GM21526 (cell line): ENCODE measurements around the gene KIR2DL4.
"Not testable (repeated sequence)": the region's sequence is repeated elsewhere in the genome, so short reads cannot be mapped to it uniquely, and the experiment has no call there.

Source experiments
- ATAC-seq: cut with Tn5 transposase; IDR thresholded peaks from one replicate; pipeline ENCODE4 v1.9.1; 2021; ENCODE audit warnings: moderate library complexity; ENCODE audit not compliant: unreplicated experiment, low FRiP score

The KIR2DL4 gene

DNA sequence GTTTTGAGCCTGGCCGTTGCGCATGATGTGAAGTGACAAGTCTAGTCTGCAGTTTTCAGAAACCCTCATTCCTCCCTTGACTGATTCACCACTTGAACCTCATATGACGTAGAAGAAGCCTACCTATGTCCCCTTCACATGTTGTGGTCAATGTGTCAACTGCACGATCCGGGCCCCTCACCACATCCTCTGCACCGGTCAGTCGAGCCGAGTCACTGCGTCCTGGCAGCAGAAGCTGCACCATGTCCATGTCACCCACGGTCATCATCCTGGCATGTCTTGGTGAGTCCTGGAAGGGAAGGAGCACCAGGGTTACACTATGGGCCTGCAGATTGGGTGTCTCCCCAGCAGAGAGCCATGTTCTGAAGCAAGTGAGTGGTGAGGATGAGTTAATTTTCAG lies at the start of gene KIR2DL4:
KIR2DL4 (plus strand) TSS at position 201 of the 400 bp plus-strand sequence; CDS start at position 243, 42 bp downstream.
- no peak for ATAC-seq

DNA sequence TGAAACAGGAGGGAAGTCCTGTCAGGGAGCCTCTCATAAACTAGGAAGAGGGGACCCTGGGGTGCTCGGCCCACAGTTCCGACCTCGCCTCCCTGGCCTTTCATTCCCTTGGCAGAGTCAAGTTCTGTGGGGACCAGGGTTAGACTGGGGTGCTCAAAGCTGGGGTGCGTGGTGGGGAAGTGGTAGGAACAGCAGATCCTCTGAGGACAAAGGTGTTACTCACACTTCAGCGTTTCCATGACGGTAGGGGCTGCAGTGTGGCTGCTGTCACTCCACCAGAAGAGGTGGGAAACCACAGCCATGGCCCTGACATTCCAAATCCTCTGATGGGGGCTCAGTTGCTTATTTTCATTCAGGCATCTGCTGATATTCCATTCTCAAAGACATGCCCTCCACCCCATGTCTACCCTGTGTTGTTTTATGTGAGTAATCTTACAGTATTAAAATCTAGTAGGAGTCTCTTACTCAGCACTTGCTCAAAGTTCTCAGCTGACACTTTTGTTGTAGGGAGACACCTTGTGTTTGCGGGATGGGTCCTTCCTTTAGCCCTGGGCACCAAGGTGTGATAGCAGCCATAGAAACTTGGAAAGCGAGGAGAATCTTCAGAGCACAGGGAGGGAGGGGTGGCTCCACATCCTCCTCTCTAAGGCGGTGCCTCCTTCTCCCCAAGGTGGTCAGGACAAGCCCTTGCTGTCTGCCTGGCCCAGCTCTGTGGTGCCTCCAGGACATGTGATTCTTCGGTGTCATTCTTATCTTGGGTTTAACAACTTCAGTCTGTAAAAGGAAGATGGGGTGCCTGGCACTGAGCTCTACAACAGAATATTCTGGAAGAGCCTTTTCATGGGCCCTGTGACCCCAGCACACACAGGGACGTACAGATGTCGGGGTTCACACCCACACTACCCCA lies 47.0 kb upstream of the KIR2DL4 start:
- ATAC-seq: not testable (repeated sequence)

DNA sequence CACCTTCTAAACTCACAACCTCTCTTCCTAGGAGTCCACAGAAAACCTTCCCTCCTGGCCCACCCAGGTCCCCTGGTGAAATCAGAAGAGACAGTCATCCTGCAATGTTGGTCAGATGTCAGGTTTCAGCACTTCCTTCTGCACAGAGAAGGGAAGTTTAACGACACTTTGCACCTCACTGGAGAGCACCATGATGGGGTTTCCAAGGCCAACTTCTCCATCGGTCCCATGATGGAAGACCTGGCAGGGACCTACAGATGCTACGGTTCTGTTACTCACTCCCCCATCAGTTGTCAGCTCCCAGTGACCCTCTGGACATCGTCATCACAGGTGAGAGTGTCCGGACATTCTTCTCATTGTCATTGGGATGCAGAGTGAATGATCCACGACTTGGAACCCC lies 44.8 kb upstream of the KIR2DL4 start:
- ATAC-seq: not testable (repeated sequence)

DNA sequence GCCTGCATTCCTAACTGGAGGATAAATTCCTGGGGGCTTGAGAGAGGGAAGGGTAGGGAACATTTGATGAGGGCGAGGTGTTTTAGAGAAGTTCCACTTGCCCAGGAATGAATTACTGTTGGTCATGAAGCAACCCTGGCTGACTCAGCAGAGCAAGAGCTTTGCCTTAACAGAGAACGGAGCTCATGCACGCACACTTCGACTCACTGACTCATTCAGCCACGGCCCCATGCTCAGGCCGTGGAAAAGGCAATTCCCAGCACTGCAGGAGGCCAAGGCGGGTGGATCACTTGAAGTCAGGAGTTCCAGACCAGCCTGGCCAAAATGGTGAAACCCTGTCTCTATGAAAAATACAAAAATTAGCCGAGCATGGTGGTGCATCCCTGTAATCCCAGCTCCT lies 39.2 kb upstream of the KIR2DL4 start:
- not testable (repeated sequence) for ATAC-seq

DNA sequence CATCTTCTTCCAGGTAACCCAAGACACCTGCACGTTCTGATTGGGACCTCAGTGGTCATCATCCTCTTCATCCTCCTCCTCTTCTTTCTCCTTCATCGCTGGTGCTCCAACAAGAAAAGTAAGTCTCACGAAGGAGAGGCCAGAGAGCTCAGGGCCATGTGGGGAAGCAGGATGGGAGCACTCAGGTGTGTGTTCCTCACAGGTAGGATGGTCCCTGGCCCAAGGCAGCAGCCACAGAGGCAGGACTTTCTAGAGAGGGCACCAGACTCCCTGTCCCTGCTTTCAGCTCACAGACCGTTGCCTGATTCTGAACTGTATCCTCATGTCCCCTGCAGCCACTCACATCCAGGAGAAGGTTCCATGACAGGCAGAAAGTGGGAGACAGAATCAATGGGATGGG lies 36.9 kb upstream of the KIR2DL4 start:
- not testable (repeated sequence) for ATAC-seq

DNA sequence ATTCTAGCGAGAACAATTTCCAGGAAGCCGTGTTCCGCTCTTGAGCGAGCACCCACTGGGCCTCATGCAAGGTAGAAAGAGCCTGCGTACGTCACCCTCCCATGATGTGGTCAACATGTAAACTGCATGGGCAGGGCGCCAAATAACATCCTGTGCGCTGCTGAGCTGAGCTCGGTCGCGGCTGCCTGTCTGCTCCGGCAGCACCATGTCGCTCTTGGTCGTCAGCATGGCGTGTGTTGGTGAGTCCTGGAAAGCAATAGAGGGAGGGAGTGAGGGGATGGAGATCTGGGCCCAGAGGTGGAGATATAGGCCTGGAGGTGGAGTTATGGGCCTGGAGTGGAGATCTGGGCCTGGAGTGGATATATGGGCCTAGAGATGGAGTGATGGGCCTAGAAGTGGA lies 33.8 kb upstream of the KIR2DL4 start, which contains the start of gene KIR2DL1:
KIR2DL1 (plus strand) TSS at position 148 of the 400 bp plus-strand sequence; CDS start at position 206, 58 bp downstream.
- ATAC-seq: not testable (repeated sequence)

DNA sequence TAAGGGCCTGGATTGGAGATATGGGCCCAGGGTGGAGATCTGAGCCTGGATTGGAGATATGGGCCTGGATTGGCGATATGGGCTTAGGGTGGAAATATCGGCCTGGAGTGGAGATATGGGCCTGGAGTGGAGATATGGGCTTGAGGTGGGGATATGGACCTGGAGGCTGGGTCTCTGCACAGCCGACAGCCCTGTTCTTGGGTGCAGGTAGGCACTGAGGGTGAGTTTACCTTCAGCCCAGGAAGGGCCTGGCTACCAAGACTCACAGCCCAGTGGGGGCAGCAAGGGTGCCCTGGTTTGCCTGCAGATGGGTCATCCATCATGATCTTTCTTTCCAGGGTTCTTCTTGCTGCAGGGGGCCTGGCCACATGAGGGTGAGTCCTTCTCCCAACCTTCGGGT lies 32.9 kb upstream of the KIR2DL4 start:
- ATAC-seq: not testable (repeated sequence)

DNA sequence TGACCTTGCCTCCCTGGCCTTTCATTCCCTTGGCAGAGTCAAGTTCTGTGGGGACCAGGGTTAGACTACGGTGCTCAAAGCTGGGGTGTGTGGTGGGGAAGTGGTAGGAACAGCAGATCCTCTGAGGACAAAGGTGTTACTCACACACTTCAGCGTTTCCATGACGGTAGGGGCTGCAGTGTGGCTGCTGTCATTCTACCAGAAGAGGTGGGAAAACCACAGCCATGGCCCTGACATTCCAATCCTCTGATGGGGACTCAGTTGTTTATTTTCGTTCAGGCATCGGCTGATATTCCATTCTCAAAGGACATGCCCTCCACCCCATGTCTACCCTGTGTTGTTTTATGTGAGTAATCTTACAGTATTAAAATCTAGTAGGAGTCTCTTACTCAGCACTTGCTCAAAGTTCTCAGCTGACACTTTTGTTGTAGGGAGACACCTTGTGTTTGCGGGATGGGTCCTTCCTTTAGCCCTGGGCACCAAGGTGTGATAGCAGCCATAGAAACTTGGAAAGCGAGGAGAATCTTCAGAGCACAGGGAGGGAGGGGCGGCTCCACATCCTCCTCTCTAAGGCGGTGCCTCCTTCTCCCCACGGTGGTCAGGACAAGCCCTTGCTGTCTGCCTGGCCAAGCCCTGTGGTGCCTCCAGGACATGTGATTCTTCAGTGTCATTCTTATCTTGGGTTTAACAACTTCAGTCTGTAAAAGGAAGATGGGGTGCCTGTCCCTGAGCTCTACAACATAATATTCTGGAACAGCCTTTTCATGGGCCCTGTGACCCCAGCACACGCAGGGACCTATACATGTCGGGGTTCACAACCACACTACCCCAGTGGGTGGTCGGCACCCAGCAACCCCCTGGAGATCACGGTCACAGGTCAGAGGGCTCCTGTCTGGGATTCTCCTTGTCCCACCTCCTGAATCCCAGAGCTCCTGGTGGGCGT lies 32.1 kb upstream of the KIR2DL4 start:
- not testable (repeated sequence) for ATAC-seq

DNA sequence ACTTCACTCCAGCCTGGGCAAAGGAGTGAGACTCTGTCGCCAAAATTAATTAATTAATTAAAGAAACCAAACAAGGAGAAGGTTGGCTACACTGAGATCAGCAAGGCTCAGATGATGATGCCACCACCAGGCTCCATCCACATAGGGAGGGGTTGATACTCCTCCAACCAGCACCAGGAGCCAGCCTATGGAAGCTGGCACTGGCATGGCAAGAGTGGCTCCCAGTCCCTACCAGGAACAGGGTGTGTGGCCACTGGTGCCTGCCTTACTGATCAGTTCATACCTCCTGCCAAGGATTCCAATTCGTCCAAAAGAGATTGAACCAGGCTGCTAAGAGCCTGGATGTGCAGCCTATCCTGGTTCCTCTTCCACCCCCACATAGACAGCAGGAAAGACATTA lies 30.7 kb upstream of the KIR2DL4 start:
- ATAC-seq: not testable (repeated sequence)

DNA sequence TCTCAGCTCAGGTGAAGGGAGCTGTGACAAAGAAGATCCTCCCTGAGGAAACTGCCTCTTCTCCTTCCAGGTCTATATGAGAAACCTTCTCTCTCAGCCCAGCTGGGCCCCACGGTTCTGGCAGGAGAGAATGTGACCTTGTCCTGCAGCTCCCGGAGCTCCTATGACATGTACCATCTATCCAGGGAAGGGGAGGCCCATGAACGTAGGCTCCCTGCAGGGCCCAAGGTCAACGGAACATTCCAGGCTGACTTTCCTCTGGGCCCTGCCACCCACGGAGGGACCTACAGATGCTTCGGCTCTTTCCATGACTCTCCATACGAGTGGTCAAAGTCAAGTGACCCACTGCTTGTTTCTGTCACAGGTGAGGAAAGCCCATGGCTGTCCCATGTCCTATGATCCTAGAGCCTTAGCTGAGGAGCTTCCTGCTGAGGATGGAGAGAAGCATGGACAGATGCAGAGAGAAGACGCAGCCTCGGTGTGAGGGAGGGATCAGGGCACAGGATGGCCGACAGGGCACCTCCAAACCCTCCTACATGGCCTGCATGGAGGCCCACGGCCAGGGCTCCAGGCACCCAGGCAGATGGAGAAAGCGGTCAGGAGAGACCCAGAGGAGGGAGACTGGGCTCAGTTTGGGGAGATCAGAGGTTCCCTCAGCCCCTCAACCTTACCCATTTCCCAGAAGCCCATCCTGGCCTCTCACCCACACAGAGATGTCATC lies 28.2 kb upstream of the KIR2DL4 start:
- not testable (repeated sequence) for ATAC-seq

DNA sequence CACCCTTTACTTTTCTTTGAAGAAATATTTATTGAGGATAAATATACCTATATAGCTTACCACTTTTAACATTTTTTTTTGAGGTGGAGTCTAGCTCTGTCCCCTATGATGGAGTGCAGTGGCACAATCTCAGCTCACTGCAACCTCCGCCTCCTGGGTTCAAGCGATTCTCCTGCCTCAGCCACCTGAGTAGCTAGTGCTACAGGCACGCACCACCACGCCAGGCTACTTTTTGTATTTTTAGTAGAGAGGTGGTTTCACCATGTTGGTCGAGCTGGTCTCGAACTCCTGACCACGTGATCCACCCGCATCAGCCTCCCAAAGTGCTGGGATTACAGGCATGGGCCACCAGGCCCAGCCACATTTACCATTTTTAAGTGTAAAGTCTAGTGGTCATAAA lies 27.6 kb upstream of the KIR2DL4 start:
- ATAC-seq: not testable (repeated sequence)

DNA sequence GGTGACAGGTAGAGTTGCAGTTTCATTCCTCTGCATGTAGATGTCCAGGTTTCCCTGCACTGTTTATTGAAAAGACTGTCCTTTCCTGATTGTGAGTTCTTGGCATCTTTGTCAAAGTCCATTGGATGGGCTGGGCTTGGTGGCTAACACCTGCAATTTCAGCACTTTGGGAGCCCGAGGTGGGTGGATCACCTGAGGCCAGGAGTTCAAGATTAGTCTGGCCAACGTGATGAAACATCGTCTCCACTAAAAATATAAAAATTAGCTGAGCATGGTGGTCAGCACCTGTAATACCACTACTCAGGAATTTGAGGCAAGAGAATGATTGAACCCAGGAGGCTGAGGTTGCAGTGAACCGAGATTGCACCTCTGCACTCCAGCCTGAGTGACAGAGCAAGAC lies 25.6 kb upstream of the KIR2DL4 start:
- ATAC-seq: not testable (repeated sequence)

DNA sequence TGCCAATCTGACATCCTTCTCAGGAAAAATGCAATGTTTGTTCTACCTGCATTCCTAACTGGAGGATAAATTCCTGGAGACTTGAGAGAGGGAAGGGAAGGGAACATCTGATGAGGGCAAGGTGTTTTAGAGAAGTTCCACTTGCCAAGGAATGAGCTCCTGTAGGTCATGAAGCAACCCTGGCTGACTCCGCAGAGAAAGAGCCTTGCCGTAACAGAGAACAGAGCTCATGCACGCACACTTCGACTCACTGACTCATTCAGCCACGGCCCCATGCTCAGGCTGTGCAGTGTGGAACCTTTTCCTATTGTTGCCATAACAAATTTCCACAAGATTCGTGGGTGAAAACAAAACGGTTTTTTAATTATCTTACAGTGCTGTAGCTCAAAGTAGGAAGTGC lies 24.5 kb upstream of the KIR2DL4 start:
- ATAC-seq: not testable (repeated sequence)

DNA sequence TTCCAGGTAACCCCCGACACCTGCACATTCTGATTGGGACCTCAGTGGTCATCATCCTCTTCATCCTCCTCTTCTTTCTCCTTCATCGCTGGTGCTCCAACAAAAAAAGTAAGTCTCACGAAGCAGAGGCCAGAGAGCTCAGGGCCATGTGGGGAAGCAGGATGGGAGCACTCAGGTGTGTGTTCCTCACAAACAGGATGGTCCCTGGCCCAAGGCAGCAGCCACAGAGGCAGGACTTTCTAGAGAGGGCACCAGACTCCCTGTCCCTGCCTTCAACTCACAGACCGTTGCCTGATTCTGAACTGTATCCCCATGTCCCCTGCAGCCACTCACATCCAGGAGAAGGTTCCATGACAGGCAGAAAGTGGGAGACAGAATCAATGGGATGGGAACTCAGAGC lies 20.5 kb upstream of the KIR2DL4 start:
- ATAC-seq: not testable (repeated sequence)

DNA sequence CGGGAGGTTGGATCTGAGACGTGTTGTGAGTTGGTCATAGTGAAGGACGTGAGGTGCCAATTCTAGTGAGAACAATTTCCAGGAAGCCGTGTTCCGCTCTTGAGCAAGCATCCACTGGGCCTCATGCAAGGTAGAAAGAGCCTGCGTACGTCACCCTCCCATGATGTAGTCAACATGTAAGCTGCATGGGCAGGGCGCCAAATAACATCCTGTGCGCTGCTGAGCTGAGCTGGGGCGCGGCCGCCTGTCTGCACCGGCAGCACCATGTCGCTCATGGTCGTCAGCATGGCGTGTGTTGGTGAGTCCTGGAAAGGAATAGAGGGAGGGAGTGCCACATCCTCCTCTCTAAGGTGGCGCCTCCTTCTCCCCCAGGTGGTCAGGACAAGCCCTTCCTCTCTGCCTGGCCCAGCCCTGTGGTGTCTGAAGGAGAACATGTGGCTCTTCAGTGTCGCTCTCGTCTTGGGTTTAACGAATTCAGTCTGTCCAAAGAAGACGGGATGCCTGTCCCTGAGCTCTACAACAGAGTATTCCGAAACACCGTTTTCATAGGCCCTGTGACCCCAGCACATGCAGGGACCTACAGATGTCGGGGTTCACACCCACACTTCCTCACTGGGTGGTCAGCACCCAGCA lies 17.2 kb upstream of the KIR2DL4 start:
- ATAC-seq: not testable (repeated sequence)

DNA sequence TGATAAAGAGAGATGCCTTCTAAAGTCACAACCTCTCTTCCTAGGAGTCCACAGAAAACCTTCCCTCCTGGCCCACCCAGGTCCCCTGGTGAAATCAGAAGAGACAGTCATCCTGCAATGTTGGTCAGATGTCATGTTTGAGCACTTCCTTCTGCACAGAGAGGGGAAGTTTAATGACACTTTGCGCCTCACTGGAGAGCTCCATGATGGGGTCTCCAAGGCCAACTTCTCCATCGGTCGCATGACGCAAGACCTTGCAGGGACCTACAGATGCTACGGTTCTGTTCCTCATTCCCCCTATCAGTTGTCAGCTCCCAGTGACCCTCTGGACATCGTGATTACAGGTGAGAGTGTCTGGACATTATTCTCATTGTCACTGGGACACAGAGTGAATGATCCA lies 15.3 kb upstream of the KIR2DL4 start:
- not testable (repeated sequence) for ATAC-seq

DNA sequence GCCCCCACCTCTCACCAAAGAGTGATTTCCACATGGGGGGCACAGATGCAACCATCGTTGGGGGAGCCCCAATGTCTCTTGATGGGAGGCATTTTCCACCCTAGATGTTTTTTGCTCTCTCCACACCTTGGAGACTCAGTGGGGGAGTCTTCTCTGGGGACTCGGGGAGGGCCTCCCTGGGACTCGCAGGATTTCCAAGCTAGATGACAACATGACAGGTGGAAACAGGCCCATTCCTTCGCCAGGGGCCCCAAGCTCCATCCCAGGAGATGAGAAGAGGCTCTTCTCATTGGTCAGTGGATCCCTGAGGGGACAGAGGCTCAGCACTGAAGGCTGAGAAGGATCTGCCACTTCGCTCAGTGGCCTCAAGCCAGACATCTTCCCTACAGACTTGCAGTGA lies 12.7 kb upstream of the KIR2DL4 start:
- ATAC-seq: no peak

DNA sequence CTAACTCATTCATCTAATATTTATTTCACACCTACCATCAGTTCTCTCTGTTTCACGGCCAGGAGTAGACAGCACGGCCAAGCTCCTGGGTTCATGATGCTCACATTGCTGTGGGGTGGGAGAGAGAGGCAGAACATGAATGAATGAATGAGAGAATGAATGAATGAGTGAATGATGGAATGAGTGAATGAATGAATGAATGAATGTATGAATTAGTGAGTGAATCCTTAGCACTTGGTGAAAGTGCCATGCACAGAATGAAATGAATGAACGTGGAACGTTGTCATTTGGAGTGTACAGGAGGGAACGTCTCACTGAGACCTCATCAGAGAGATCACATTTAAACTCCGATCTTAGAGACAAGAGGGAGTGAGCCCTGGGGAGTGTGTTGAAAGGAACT lies 11.9 kb upstream of the KIR2DL4 start:
- no peak for ATAC-seq

DNA sequence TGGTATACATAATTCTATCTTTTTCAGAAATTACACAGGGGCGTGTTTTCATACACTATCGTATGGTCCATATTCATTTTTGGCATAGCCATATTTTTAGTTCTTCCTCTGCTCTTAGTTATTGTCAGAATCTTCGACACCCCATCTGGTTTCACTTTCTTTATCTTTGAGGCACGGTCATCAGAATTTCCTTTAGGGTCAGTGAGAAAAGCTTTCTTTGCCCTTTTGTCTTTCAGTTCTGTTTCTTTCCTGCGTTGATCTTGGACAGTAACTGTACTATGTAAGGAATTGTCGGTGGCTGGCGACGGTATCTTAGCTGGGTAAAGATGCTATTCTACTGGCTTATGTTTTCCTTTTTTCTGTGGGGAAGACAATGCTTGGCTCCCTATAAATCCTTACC lies 10.6 kb upstream of the KIR2DL4 start:
- no peak for ATAC-seq

DNA sequence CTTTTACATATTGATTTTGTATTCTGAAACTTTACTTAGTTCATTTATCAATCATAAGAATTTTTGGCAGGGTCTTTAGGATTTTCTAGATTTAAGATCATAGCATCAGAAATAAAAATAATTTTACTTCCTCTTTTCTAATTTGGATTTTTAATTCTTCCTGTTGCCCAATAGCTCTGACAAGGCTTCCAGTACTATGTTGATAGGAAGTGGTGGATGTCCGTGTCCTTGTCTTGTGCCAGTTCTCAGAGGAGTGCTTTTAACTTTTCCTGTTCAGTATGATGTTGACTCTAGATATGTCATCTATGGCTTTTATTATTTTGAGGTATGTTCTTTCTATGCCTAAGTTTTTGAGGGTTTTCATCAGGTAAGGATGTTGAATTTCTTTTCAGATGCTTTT lies 7.7 kb upstream of the KIR2DL4 start:
- ATAC-seq: no peak
